HG03139 (cell line): Measurements from ENCODE around the gene APCDD1.
"Not testable (repeated sequence)": the region's sequence is repeated elsewhere in the genome, so short reads cannot be mapped to it uniquely, and the experiment has no call there.

Experiments used
- ATAC-seq: cut with Tn5 transposase; IDR thresholded peaks from one replicate; pipeline ENCODE4 v1.9.1; 2021; ENCODE audit not compliant: unreplicated experiment

Gene APCDD1

DNA sequence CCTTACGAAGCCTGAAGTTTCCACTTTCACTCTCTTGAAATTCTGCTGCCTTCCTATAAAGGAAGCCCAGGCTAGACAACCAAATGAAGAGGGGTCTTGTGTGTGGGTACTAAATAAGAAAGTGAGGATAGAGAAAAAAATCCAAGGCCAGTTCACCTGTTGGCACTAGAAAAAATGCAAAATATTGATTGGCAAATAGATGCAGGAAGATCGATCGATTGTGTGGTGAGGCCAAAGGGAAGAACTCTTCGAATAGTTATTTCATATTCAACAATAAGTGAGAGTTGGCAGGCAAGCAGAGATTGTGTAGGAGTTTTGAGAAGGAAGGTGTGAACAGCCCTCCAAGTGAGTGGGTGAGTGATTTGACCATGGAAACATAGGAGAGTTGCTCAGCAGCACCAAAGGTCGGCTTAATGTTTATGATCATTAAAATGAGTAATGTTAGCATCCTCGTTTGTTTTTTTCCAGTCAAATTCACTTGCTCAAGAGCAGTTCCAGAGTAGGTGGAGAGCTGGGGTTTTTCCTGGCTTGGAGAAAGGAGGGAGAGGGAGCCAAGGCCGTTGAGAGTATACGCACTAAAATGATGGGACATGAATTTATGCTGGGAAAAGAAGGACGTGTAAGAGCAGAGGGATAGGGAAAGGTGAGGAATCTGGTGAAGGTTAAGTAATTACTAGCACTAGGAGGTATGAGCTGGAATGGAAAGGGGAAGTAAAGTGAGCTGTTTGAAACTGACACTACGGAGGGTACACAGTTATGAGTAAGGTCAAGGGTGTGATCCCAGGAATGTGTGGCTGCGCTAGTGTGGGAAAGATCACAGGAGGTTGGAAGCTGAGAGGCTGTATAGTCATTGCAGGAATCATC is 70.3 kb downstream of the APCDD1 start:
- ATAC-seq: no peak

DNA sequence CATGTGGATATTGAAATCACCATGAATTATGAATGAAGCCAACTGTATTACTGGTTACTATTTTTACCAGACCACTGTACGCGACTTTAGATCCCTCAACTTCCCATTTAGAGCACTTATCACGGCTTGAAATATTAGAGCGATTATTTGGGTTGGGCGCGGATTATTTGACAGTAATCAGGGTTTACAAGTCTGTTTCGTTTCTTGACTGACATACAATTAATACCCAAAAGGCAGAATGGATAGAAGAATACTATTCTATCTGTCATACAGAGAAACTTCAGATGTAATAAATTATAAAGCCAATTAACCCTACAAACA is 70.9 kb downstream of the APCDD1 start:
- no peak for ATAC-seq

DNA sequence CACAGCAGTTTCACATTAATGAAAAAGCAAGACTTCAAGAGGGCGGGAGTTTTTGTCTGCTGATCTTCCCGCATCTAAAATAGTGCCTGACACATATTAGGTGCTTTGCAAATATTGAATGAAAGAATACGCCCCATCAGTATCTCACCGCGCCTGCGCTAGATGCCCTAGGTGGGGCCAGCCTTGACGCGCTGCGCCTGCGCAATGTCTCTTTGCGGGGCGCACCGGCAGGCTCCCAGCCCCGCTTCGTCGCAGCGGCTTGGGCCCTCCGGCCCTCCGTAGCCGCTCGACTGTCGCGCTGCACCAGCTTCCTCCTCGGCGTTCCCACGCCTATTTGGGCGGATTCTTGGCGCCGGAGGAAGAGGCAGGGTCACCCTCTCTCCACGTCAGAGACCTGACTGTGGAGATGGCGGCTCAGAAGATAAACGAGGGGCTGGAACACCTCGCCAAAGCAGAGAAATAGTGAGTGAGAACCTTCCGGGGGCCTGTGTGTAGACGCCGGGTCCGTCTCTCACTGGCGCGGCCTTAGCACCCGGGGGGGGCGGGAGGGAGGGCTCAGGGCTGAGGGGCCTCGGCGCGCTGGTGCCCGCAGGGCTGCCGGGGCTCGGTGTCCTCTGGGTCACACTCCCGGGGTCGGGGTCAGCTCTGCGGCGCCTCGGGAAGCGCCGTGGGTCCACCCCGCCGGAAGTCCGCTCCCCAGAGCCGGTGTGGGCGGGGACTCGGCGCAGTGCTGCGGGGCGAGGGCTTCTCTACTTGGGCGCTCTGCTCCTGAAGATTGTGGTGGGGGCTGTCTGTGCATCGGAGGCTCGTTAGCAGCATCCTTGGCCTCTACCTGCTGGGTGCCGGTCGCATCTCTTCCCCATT is 71.5 kb downstream of the APCDD1 start, which contains the start of gene NAPG:
Gene NAPG, plus strand, starts transcription at position 331 of the 864 bp plus-strand sequence. Its CDS starts 76 bp downstream, at position 407.
- peak; percentile 60 for ATAC-seq

DNA sequence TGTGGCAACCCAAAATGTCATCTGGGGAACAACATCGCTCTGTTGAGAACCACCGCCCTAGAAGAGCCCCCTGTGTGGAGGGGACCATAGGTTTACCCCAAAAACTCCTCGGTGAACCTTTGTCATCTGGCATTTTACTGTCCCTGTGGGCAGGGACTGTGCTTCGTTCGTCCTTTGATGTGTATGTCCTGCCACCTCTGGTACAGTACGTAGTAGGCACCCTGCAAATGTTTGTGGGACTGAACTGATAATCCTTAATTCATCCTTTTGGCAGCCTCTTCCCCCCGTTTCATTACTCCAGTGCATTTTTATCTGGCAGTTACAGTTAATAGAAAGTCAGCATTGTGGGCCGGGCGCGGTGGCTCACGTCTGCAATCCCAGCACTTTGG is 72.1 kb downstream of the APCDD1 start:
- no peak for ATAC-seq

DNA sequence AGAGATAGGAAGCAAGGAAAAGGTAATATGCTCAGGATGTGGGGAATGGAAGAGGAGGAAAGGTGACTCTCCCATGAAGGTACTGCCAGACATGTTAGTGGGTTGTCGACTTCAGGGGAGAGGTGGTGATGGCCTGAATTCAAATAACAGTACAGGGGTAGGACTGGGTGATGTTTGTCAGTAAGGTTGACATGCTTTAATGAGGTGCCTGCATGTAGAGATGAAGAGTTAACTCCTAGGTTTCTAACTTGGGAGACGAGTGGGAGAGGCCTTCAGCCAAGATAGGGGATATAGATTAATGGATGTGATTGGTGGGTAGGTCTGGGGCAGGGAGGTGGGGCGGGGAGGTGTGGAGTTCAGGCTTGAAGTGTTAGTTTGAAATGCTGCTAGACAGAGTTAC is 74.0 kb downstream of the APCDD1 start:
- ATAC-seq: no peak

DNA sequence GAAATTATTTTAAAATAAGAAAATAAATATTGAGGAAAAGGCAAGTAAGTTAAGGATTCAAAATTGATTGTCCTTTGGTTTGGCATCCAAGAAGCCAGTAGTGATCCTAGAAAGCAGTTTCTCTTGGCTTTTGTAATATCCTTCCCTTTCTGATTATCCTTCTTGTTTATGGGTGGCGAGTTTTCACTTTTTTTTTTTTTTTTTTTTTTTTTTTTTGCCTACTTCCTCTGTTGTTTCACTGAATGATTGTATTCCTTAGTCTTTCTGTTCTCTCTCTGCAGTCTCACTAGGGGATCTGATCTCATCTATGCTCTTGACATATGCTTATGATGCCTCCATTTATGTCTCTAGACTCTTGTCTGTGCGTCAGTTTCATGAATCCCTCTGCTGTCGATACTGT is 75.6 kb downstream of the APCDD1 start:
- ATAC-seq: no peak

DNA sequence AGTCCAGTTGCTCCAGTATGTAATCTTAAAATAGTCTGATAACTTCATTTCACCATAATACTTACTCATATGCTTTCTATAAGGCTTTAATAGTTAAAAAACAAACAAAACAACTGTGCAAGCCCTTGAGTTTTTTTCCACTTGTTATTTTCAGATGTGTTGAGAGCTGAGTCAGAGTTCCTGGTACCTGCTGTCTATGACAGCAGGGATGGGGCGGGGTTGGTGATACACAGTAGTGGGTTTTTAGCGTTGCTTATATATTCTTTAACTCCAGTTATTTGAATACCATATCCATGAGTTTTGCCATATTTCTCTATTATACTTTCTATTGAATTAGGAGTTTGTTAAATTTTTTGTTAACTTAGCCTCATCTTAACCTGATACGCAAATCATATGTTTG is 76.4 kb downstream of the APCDD1 start:
- no peak for ATAC-seq

DNA sequence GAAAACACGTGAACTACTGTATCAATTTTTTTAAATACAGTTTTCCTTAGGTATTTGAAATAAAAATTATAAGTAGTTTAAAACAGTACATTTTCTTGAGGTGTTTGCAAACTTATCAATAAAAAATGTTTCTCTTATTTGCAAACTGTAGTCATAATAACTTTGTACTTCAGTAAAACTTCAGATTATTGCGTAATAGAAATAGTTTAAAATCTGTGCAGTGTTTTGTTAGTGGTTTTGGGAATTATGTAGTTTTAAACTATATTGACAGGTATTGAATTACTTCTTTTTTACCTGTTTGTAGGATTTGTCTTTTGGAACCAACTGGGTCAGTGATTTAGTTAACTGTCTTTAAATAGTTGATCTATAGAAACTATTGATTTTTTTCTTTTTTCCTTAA is 78.7 kb downstream of the APCDD1 start:
- ATAC-seq: no peak

DNA sequence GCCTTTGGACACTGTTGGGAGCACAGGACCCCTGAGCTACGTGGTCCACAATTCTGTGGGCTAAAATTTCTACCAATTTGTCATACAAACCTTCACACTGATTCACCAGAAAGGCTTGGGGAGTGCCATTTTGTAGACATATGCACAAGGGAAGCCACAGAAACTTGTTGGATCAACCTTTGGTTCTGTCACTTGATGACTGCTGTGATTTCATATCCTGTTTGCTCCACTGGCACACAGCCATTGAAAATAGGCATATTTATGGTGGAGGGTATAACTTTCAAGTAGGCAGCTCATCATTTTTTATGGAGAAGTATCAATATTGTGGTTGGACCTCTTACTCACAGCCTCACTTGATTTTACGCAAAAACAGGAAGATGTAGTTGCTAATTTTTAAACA is 81.8 kb downstream of the APCDD1 start:
- ATAC-seq: no peak

DNA sequence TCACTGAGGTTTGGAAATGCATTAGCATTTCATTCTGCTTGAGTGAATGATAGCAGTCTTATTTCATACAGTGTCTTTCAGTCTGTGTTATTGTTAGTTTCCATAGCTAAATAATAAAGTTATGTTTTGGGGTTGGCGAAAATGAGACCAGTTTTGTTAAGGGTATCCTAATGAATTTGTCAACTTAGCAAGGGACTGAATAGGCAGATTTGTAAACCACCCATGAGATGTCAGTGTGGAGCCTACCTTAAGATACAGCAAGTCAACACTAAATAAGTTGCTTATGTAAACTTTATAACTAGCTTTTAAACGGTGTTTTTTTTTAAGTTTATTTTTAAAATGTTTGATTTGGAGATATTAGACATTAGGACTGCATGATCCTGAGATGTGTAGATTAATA is 83.3 kb downstream of the APCDD1 start:
- ATAC-seq: no peak

DNA sequence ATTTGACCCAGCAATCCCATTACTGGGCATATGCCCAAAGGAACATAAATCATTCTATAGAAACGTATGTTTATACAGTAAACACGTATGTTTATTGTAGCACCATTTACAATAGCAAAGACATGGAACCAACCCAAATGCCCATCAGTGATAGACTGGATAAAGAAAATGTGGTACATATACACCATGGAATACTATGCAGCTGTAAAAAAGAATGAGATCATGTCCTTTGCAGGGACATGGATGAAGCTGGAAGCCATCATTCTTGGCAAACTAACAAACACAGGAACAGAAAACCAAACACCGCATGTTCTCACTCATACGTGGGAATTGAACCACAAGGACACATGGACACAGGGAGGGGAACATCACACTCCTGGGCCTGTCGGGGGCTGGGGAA is 84.7 kb downstream of the APCDD1 start:
- not testable (repeated sequence) for ATAC-seq
